DMS53 treated with DMSO at 0.1 percent for 48 hours (cell line): ENCODE results near the gene RAB17.
A peak's percentile ranks its signal among the peaks of the same experiment; 100 is the strongest.

Experiments
- DNase-seq: peaks from one replicate; lab custom pipeline; 2025; ENCODE audit not compliant: unreplicated experiment; lab: John Stamatoyannopoulos, UW

Gene RAB17

GRCh38 chr2:237581326-237581725, 9.2 kb downstream of the RAB17 start:
- no peak for DNase-seq

- no peak for DNase-seq
Observed at GRCh38 chr2:237577956-237578870, 12.3 kb downstream of the RAB17 start.

GRCh38 chr2:237577458-237577857, 13.1 kb downstream of the RAB17 start:
- DNase-seq = no peak

GRCh38 chr2:237576974-237577373, 13.6 kb downstream of the RAB17 start:
- DNase-seq = no peak

GRCh38 chr2:237575869-237576862, 14.4 kb downstream of the RAB17 start:
- no peak for DNase-seq

- no peak for DNase-seq
Observed at GRCh38 chr2:237574894-237575868, 15.4 kb downstream of the RAB17 start.

GRCh38 chr2:237574467-237574866, 16.1 kb downstream of the RAB17 start:
- DNase-seq = no peak

GRCh38 chr2:237573721-237574415, 16.7 kb downstream of the RAB17 start:
- DNase-seq = no peak

GRCh38 chr2:237572742-237573101, 17.8 kb downstream of the RAB17 start:
- DNase-seq = no peak

- peak; percentile 92 for DNase-seq
Observed at GRCh38 chr2:237572021-237572741, 18.4 kb downstream of the RAB17 start.

- no peak for DNase-seq
Observed at GRCh38 chr2:237571551-237571950, 19.0 kb downstream of the RAB17 start.

GRCh38 chr2:237570776-237571335, 19.7 kb downstream of the RAB17 start:
- DNase-seq = no peak

GRCh38 chr2:237569896-237570295, 20.6 kb downstream of the RAB17 start:
- no peak for DNase-seq

GRCh38 chr2:237569041-237569440, 21.5 kb downstream of the RAB17 start:
- no peak for DNase-seq

GRCh38 chr2:237568121-237568660, 22.3 kb downstream of the RAB17 start:
- DNase-seq = no peak

- DNase-seq = no peak
Observed at GRCh38 chr2:237567276-237568029, 23.1 kb downstream of the RAB17 start.

- DNase-seq = no peak
Observed at GRCh38 chr2:237566401-237567235, 23.9 kb downstream of the RAB17 start, which contains the start of gene PRLH. Gene PRLH (plus strand): TSS chr2:237566574. CDS start chr2:237566574, 0 bp downstream.
